GM23248 (cell line): ENCODE data around the gene SPAM1. TPM values are rescaled to one million over a fixed set of nuclear protein-coding genes. Genes with fewer than 3 reads are reported as not detected.

Source experiments
- DNase-seq: peaks from one replicate; pipeline ENCODE4 v3.0.0-alpha.2; 2015
- H2AFZ ChIP-seq: fragments of 200-600 bp; sonication (generic); 2 replicates; pipeline ENCODE4 v1.6.1; 2016; ENCODE audit warnings: antibody characterized with exemption
- H3F3A ChIP-seq: fragments of 200-600 bp; sonication (generic); 2 replicates; pipeline ENCODE4 v1.6.1; 2016; ENCODE audit warnings: mild to moderate bottlenecking, antibody characterized with exemption, mixed run types; ENCODE audit not compliant: insufficient read depth
- H3K27ac ChIP-seq: fragments of 200-600 bp; sonication (generic); 2 replicates; pipeline ENCODE4 v1.5.1; 2016; ENCODE audit warnings: mild to moderate bottlenecking
- H3K27me3 ChIP-seq: fragments of 200-600 bp; sonication (generic); replicated peaks from 2 replicates; pipeline ENCODE4 v1.6.1; 2016; ENCODE audit warnings: mild to moderate bottlenecking; ENCODE audit not compliant: insufficient read depth
- H3K36me3 ChIP-seq: fragments of 200-600 bp; sonication (generic); 2 replicates; pipeline ENCODE4 v1.6.1; 2016; ENCODE audit warnings: low read depth, mild to moderate bottlenecking
- H3K4me1 ChIP-seq: fragments of 200-600 bp; sonication (generic); 2 replicates; pipeline ENCODE4 v1.6.1; 2016; ENCODE audit warnings: mild to moderate bottlenecking; ENCODE audit not compliant: insufficient read depth
- H3K4me2 ChIP-seq: fragments of 200-600 bp; sonication (generic); one replicate; pipeline ENCODE4 v1.6.1; 2016; ENCODE audit warnings: mild to moderate bottlenecking; ENCODE audit not compliant: unreplicated experiment
- H3K4me3 ChIP-seq: fragments of 200-600 bp; sonication (generic); 2 replicates; pipeline ENCODE4 v1.5.1; 2016; ENCODE audit warnings: mild to moderate bottlenecking
- H3K79me2 ChIP-seq: fragments of 200-600 bp; sonication (generic); 2 replicates; pipeline ENCODE4 v1.6.1; 2016; ENCODE audit warnings: mild to moderate bottlenecking; ENCODE audit not compliant: insufficient read depth
- H3K9ac ChIP-seq: fragments of 200-600 bp; sonication (generic); 2 replicates; pipeline ENCODE4 v1.6.1; 2016; ENCODE audit warnings: mild to moderate bottlenecking
- H3K9me2 ChIP-seq: fragments of 200-600 bp; sonication (generic); 2 replicates; pipeline ENCODE4 v1.6.1; 2016; ENCODE audit warnings: mixed run types, mild to moderate bottlenecking, moderate library complexity; ENCODE audit not compliant: insufficient read depth
- H3K9me3 ChIP-seq: fragments of 200-600 bp; sonication (generic); one replicate; pipeline ENCODE4 v1.6.1; 2017; ENCODE audit warnings: low read depth
- H4K20me1 ChIP-seq: fragments of 200-600 bp; sonication (generic); 2 replicates; pipeline ENCODE4 v1.6.0; 2016; ENCODE audit not compliant: insufficient read depth
- EZH2 ChIP-seq: fragments of 200-600 bp; sonication (generic); IDR thresholded peaks from 2 replicates; pipeline ENCODE4 v1.6.1; 2018; ENCODE audit warnings: antibody characterized with exemption, mild to moderate bottlenecking; ENCODE audit not compliant: insufficient read depth, poor library complexity, severe bottlenecking
- EZH2phosphoT487 ChIP-seq: fragments of 200-600 bp; sonication (generic); IDR thresholded peaks from 2 replicates; pipeline ENCODE4 v1.6.1; 2018; ENCODE audit warnings: antibody characterized with exemption, moderate library complexity, mild to moderate bottlenecking, low read depth; ENCODE audit not compliant: insufficient read depth
- WGBS, 2 experiments: methylation state at CpG; one replicate each; pipeline ENCODE4 v1.1.6; 2015 to 2017; ENCODE audit warnings: low lambda C conversion rate in 2 of 2, low coverage in 1 of 2; ENCODE audit errors: missing lambda C conversion rate in 2 of 2; 5-methylcytosine and 5-hydroxymethylcytosine counted together
- in situ Hi-C: fragments of 300-500 bp; cut with MboI; formaldehyde crosslinking; loops from 2 replicates; pipeline ENCODE4 v1.15.0; 2020
- polyA plus RNA-seq: library from polyadenylated mRNA; unstranded; fragments of >200 nt; fragmentation: Nextera tagmentation; extraction: Ambion mirVana; gene quantifications from 2 replicates; pipeline ENCODE4 v1.2.1, GENCODE V29; 2016
- total RNA-seq: library from RNA; depleted of rRNA; stranded (reverse); fragments of >200 nt; shearing (Covaris generic); gene quantifications from 2 replicates; pipeline ENCODE4 v1.2.3, GENCODE V29; 2014

Gene SPAM1
- total and polyA plus RNA-seq, 2 experiments from 2014 or later: not detected

DNA sequence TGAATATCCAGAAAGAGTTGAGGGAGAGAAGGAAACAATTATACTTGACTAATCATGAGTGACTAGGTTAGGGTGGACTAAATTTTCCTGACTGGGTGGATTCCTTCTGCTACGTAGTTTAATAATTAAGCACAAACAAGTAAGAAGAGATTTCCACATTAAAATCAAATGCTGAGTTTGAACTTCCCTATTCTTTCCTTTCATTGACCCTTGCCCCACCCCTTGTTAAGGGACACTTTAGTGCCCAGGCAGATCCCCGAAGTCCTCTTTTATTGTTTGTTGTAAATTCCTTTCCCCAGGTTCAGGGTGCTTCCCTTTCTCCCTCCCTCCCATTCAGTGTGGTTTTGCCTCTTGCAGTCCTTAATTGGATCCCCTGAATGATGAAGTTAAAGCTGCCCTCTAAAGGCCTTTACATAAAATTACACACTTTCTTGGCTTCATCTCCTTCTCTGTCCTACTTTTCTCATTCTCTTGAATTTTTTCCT, 8.8 kb upstream of the SPAM1 start:
- in situ Hi-C loops: no loop called here
- no peaks in the 10 kb centered on the region for H4K20me1 ChIP-seq
- TF ChIP-seq EZH2phosphoT487 (no peak), EZH2 (no peak)
- WGBS, 2 experiments: 17 to 30% methylated on average over 2 of the region's 2 CpGs
- no peaks in the 10 kb centered on the region for H3K79me2 ChIP-seq
- no peaks in the 10 kb centered on the region for H3K9me3 ChIP-seq
- no peaks in the 10 kb centered on the region for H3K27me3 ChIP-seq
- H3K4me2 ChIP-seq: no peak overlapping the region
- no peaks in the 10 kb centered on the region for H3F3A ChIP-seq
- H3K4me3 ChIP-seq: no peak overlapping the region
- H3K9ac ChIP-seq: no peak overlapping the region
- no peak overlapping the region for H2AFZ ChIP-seq
- H3K4me1 ChIP-seq: no peaks in the 10 kb centered on the region
- H3K9me2 ChIP-seq: no peaks in the 10 kb centered on the region
- H3K36me3 ChIP-seq: no peaks in the 10 kb centered on the region
- peak; percentile 27 for DNase-seq
- no peak overlapping the region for H3K27ac ChIP-seq

GRCh38 chr7:123917878-123918277, 7.2 kb upstream of the SPAM1 start:
- in situ Hi-C loops: no loop called here
- DNase-seq: no peak
- TF ChIP-seq EZH2phosphoT487: no peak
- no peak for TF ChIP-seq EZH2
- Histone ChIP-seq H3K9ac (no peak overlapping the region), H3K9me2 (no peaks in the 10 kb centered on the region), H3K36me3 (no peaks in the 10 kb centered on the region), H3K9me3 (no peaks in the 10 kb centered on the region), H3F3A (no peaks in the 10 kb centered on the region), H3K4me1 (no peaks in the 10 kb centered on the region), H3K27me3 (no peaks in the 10 kb centered on the region), H3K79me2 (no peaks in the 10 kb centered on the region), H4K20me1 (no peaks in the 10 kb centered on the region), H3K27ac (no peak overlapping the region), H3K4me2 (no peak overlapping the region), H3K4me3 (no peak overlapping the region), H2AFZ (no peak overlapping the region)
- 46 to 54% methylated on average over 12 of the region's 12 CpGs for WGBS, 2 experiments

GRCh38 chr7:123918309-123918708, 6.7 kb upstream of the SPAM1 start:
- Histone ChIP-seq H4K20me1 (no peaks in the 10 kb centered on the region), H3F3A (no peaks in the 10 kb centered on the region), H3K9me2 (no peaks in the 10 kb centered on the region), H3K4me3 (no peak overlapping the region), H3K27me3 (no peaks in the 10 kb centered on the region), H3K9ac (no peak overlapping the region), H3K27ac (no peak overlapping the region), H3K4me1 (no peaks in the 10 kb centered on the region), H2AFZ (no peak overlapping the region), H3K79me2 (no peaks in the 10 kb centered on the region), H3K4me2 (no peak overlapping the region), H3K9me3 (no peaks in the 10 kb centered on the region), H3K36me3 (no peaks in the 10 kb centered on the region)
- TF ChIP-seq EZH2phosphoT487: no peak
- no peak for TF ChIP-seq EZH2
- no peak for DNase-seq
- 38 to 42% methylated on average over 8 of the region's 8 CpGs for WGBS, 2 experiments
- in situ Hi-C loops: no loop called here

DNA sequence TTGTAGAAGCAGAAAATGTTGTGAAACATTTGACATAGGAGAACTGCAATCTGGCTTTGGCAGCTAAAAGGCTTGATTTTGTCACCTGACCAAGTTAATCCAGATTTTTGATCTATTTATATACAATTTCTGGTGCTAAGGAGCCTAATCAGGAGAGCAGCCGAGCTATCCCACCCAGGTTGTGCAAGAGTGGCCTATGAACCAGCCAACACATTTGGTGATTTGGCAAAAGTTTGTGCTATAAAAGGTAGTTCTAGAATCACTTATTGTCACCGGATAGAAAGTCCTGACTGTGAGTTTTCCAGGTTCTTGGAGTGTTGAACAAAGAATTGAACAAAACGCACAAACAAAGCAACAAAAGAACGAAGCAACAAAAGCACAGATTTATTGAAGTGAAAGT, 1.4 kb upstream of the SPAM1 start:
- H3K9me3 ChIP-seq: no peaks in the 10 kb centered on the region
- H3F3A ChIP-seq: no peaks in the 10 kb centered on the region
- in situ Hi-C loops: no loop called here
- H3K27me3 ChIP-seq: no peaks in the 10 kb centered on the region
- no peak overlapping the region for H2AFZ ChIP-seq
- no peaks in the 10 kb centered on the region for H3K79me2 ChIP-seq
- no peak overlapping the region for H3K27ac ChIP-seq
- H3K36me3 ChIP-seq: no peaks in the 10 kb centered on the region
- no peaks in the 10 kb centered on the region for H3K9me2 ChIP-seq
- H3K4me3 ChIP-seq: no peak overlapping the region
- H3K9ac ChIP-seq: no peak overlapping the region
- no peak for TF ChIP-seq EZH2phosphoT487
- no peak for TF ChIP-seq EZH2
- no peaks in the 10 kb centered on the region for H4K20me1 ChIP-seq
- H3K4me1 ChIP-seq: no peaks in the 10 kb centered on the region
- H3K4me2 ChIP-seq: no peak overlapping the region
- DNase-seq: no peak
- 14 to 22% methylated on average over 4 of the region's 4 CpGs for WGBS, 2 experiments

- Histone ChIP-seq H2AFZ (no peak overlapping the region), H3K4me1 (no peaks in the 10 kb centered on the region), H3K9me2 (no peaks in the 10 kb centered on the region), H3K4me3 (no peak overlapping the region), H3K4me2 (no peak overlapping the region), H3K36me3 (no peaks in the 10 kb centered on the region), H3K27ac (no peak overlapping the region), H3K9me3 (no peaks in the 10 kb centered on the region), H3K9ac (no peak overlapping the region), H3K79me2 (no peaks in the 10 kb centered on the region), H4K20me1 (no peaks in the 10 kb centered on the region), H3F3A (no peaks in the 10 kb centered on the region), H3K27me3 (no peaks in the 10 kb centered on the region)
- no peak for DNase-seq
- in situ Hi-C loops: no loop called here
- TF ChIP-seq EZH2 (no peak), EZH2phosphoT487 (no peak)
Measured at GRCh38 chr7:123929107-123929506, 4.1 kb downstream of the SPAM1 start.
